Hematopoietic multipotent progenitor cell treated with erythropoietin and hydrocortisone succinate and interleukin-3 and kit ligand, for 17 days (in vitro differentiated cells): ENCODE data around the gene TLR3.

Source experiments
- DNase-seq: peaks from one replicate; pipeline ENCODE4 v3.0.0-alpha.2; 2015; ENCODE audit warnings: low spot score

TLR3 gene

GRCh38 chr4:186104890-186105646, 36.1 kb downstream of the TLR3 start:
- no peak for DNase-seq

- DNase-seq: no peak
These were observed 36.8 kb downstream of the TLR3 start for GRCh38 chr4:186105647-186106321.

GRCh38 chr4:186107947-186108346, 39.0 kb downstream of the TLR3 start:
- no peak for DNase-seq

GRCh38 chr4:186108391-186108790, 39.4 kb downstream of the TLR3 start:
- DNase-seq: no peak

GRCh38 chr4:186109245-186109644, 40.3 kb downstream of the TLR3 start:
- no peak for DNase-seq

- DNase-seq: no peak
These were observed 47.7 kb downstream of the TLR3 start for GRCh38 chr4:186116697-186117096.

GRCh38 chr4:186118582-186118981, 49.6 kb downstream of the TLR3 start:
- DNase-seq: no peak

GRCh38 chr4:186121057-186121456, 52.1 kb downstream of the TLR3 start:
- DNase-seq: no peak

GRCh38 chr4:186128842-186129241, 59.9 kb downstream of the TLR3 start:
- no peak for DNase-seq

GRCh38 chr4:186131935-186132334, 63.0 kb downstream of the TLR3 start:
- no peak for DNase-seq

GRCh38 chr4:186132577-186133242, 63.8 kb downstream of the TLR3 start:
- no peak for DNase-seq

- no peak for DNase-seq
These were observed 65.3 kb downstream of the TLR3 start for GRCh38 chr4:186134257-186134656.

GRCh38 chr4:186134861-186135260, 65.9 kb downstream of the TLR3 start:
- DNase-seq: no peak

GRCh38 chr4:186137196-186137794, 68.3 kb downstream of the TLR3 start:
- DNase-seq: no peak
